ENCODE measurements around the gene PTPN3.
"Not testable (repeated sequence)": the region's sequence is repeated elsewhere in the genome, so short reads cannot be mapped to it uniquely, and the experiment has no call there.

Gene PTPN3

DNA sequence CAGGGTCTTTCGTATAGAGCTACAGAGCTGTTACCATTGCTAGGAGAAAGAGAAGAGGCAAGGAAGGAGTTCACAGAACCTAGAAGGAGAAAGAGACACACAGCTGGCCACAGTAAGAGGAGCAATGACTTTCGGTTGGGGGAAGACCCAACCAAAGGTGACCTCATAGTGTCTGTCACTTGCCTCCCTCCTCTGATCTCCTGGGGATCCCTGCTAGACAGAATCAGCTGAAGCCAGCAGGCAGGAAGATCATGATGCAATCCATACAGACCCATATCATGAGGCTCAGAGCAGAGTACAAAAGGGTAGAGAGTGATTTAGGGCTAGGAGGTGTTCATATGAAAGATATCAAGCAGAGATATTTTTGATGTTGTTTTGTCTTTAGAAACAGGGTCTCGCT, 151.2 kb downstream of the PTPN3 start:
- no peak for DNase-seq (ENCODE audit: low read depth)

GRCh38 chr9:109344866-109345265, 153.2 kb downstream of the PTPN3 start:
- DNase-seq (ENCODE audit: low read depth) = no peak

DNA sequence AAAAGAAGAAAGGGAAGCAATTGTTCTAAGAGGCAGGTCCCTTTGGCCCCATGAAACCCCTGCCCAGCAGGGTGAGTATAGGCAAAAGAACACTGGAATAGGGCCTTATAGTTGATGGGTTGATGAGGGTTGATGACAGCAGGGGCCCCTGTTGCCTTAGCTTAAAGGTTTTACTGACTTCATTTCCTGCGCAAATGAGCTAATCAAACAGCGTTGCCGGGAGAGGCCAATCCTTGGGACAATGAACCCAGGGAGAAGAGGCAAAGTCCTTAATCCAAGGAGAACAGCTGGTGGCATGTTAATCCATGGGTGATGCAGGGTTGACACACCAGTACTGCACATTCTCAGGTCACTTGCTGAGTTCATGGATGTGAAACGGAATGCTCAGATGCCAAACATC, 155.2 kb downstream of the PTPN3 start:
- DNase-seq (ENCODE audit: low read depth) = no peak

DNA sequence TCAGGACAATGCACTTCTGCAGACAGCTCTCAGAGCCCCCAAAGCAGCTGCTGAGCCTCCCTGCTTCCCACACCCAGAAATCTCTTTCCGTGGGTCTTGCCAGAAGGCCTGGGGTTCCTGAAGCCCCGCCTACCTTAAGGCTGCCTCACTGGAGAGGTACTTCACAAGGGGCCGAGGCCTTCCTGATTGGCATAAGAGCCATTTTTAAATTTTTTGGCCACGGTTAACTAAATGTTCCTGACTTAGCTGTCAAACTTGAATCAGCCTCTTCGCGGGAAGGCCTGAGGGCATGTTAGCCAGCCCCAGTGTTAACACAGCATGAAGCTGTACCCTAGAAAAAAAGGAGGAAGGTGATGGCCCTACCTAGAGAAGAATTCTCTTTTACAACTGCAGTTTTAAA, 156.5 kb downstream of the PTPN3 start:
- DNase-seq (ENCODE audit: low read depth) = no peak

GRCh38 chr9:109340979-109341378, 157.1 kb downstream of the PTPN3 start:
- DNase-seq (ENCODE audit: low read depth) = not testable (repeated sequence)

DNA sequence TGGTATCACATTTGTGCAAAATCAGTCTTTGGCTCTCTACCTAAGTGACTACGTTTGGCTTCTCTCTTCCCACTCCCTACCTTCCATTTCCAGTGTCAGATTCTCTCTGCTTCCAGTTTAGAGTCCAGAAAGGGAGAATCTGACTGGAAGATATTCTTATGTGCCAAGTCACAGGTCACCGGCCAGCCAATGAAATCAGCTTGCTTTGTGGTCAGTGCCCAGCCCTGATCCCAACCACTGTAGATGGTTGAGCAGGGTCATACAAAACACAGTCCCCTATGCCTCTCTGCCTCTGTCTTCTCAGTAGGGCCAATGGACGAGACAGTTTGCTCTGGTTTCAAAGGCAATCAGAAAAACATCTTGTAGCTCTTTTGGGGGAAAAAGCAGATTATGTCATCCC, 161.7 kb downstream of the PTPN3 start:
- no peak for DNase-seq (ENCODE audit: low read depth)

- no peak for DNase-seq (ENCODE audit: low read depth)
These were observed 162.2 kb downstream of the PTPN3 start for GRCh38 chr9:109335929-109336328.

DNA sequence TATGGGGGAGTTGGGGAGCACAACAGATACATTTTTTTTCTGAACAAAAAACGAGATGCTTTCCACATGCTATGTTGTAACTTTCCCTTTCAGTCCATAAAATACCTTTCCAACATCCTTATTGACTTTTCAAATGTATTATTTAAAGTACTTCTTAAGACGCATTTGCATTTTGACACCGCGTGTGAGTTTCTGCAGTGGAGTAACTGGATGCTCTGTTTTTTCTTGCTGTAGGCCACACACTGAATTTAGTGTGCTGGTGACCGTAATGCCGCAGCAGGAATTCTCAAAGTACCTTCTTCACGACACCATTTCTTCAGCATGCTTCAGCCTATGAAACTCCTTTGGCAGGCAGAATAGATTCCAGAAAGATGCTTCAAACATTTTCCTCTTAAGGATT, 163.0 kb downstream of the PTPN3 start:
- no peak for DNase-seq (ENCODE audit: low read depth)

DNA sequence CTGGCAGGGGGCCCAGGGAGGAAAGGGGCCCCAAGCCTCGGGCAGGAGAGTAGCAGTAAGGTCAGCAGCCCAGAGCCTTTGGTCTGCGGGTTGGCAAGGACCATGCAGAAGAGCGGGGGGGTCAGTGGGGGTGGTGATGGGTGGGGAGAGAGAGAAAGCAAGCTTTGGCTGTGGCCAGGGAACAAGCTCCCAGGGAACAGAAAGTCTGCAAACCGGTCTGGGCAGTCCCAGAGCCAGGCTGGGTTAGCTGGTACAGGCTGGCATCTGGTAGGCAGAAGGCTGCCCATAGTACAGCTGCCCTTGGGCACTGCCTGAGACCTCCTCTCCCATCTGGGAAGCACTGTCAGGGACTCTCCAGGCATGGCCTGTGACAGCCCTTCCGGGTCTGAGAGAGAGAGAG, 166.8 kb downstream of the PTPN3 start:
- DNase-seq (ENCODE audit: low read depth) = no peak

GRCh38 chr9:109329638-109330258, 168.4 kb downstream of the PTPN3 start:
- no peak for DNase-seq (ENCODE audit: low read depth)

DNA sequence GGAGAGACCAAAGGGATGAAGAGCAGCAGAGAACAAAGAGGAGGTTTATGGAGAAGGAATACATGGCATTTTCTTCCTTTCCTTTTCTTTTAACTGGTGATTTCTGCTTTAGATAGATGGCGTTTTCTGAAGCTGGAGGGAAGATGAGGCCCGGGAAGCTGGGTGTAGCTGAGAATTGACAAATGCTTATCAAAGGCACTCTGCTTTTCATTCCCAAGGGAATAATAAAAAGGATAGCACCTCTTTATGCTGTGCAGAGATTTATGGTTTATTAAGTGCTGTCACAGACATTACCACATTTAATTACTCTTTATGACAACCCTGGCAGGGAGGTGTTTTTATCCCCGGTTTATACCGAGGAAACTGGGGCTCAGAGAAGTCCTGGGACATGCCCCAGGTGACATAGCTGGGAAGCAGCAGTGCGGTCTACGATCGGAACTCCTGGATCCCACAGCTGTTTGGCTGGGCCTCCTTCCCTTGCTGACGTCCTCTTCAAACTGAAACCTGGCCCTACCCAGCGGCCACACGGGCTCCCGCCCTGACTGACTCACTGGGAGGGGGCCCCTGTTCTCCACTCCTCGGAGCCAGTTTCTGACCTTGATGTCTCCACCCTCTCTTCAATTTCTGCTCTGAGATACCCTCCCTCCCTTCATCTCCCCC, 169.0 kb downstream of the PTPN3 start:
- DNase-seq (ENCODE audit: low read depth) = no peak

Measured in activated gamma-delta T cell treated with anti-CD3 and anti-CD28 coated beads, Interleukin-2, amount 50 U/mL, for 16 hours (primary cell).